BJ (cell line): ENCODE measurements around the gene GALNT2. TPM values are rescaled to one million over a fixed set of nuclear protein-coding genes. Genes with fewer than 3 reads are reported as not detected.

Source experiments
- CTCF ChIA-PET: fragments of 350-600 bp; formaldehyde crosslinking; extraction: SDS; loops from one replicate; lab custom pipeline; 2021; ENCODE audit warnings: antibody characterized with exemption, inconsistent platforms; lab: Yijun Ruan, JAX
- POLR2A ChIA-PET: fragments of 300-600 bp; sonication (Branson Sonifier 250); formaldehyde crosslinking; extraction: SDS; loops from one replicate; lab custom pipeline; 2021; ENCODE audit warnings: antibody characterized with exemption; lab: Charles Lee
- DNase-seq: peaks from one replicate; pipeline ENCODE4 v3.0.0-alpha.2; 2011; ENCODE audit warnings: low read depth
- H3K27me3 ChIP-seq: 2 replicates; pipeline ENCODE4 v1.6.0; 2011; ENCODE audit warnings: low read length; ENCODE audit not compliant: control insufficient read depth, insufficient read depth
- H3K36me3 ChIP-seq: 2 replicates; pipeline ENCODE4 v1.5.1; 2011; ENCODE audit warnings: low read length; ENCODE audit not compliant: control insufficient read depth, insufficient read depth
- H3K4me3 ChIP-seq: 2 replicates; pipeline ENCODE4 v1.5.1; 2011; ENCODE audit warnings: low read depth, mild to moderate bottlenecking, control low read depth, low read length
- CTCF ChIP-seq: IDR thresholded peaks from 2 replicates; pipeline ENCODE4 v1.5.1; 2011; ENCODE audit warnings: low read depth, mild to moderate bottlenecking, control low read depth, inconsistent platforms, low read length, moderate library complexity; ENCODE audit not compliant: insufficient read depth
- polyA plus RNA-seq: library from polyadenylated mRNA; depleted of rRNA; stranded (reverse); fragments of >200 nt; gene quantifications from 2 replicates; pipeline ENCODE4 v1.2.3, GENCODE V29; 2011

GALNT2 gene
- polyA plus RNA-seq, 1 experiment = 90.9 TPM

DNA sequence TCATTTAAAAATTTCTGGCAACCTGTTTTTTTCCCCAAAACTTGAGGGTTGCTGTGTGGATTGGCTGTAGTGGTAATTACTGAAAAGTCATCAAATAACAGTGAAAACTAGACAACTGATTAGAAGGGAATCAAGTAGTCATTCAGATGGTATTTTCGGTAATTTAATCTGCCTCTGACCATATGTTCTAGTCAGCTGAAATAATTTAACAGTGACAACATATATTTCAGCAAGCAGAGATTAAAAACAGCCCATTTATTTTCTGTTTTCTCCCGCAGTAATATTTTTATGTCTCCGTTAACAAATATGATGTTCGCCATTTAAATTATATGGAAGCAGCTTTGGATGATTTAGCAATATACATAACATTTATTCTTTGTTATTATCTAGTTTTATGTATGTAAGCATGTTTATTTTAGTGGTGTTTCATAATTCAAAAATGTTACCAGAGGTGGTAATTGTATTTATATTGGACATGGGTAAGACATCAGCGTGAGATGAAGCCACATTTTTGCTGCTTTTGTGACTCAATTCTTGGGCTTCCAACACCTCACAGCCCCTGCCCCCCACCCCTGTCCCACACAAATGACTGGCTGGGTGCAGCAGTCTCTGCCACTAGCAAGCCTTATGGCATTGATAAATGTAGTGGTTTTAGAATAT is 104.4 kb downstream of the GALNT2 start:
- ChIA-PET CTCF (interaction anchor here (1.0 kb wide), 1 partner anchor 98 kb away, joined by 3 read pairs; no protein-coding TSS in a partner anchor), POLR2A (no interaction called here)
- Histone ChIP-seq H3K4me3 (no peak overlapping the region), H3K36me3 (no peaks in the 10 kb centered on the region), H3K27me3 (no peaks in the 10 kb centered on the region)
- TF ChIP-seq CTCF = no peak
- no peak for DNase-seq

GRCh38 chr1:230172016-230172537 is 105.0 kb downstream of the GALNT2 start:
- no peak for TF ChIP-seq CTCF
- H3K36me3 ChIP-seq = no peaks in the 10 kb centered on the region
- H3K4me3 ChIP-seq = no peak overlapping the region
- DNase-seq = no peak
- ChIA-PET POLR2A (no interaction called here), CTCF (interaction anchor here (1.0 kb wide), 1 partner anchor 98 kb away, joined by 3 read pairs; no protein-coding TSS in a partner anchor)
- no peaks in the 10 kb centered on the region for H3K27me3 ChIP-seq

GRCh38 chr1:230173187-230173975 is 106.3 kb downstream of the GALNT2 start:
- ChIA-PET CTCF (no interaction called here), POLR2A (no interaction called here)
- DNase-seq = no peak
- TF ChIP-seq CTCF = no peak
- H3K36me3 ChIP-seq = no peaks in the 10 kb centered on the region
- H3K27me3 ChIP-seq = no peaks in the 10 kb centered on the region
- no peak overlapping the region for H3K4me3 ChIP-seq

DNA sequence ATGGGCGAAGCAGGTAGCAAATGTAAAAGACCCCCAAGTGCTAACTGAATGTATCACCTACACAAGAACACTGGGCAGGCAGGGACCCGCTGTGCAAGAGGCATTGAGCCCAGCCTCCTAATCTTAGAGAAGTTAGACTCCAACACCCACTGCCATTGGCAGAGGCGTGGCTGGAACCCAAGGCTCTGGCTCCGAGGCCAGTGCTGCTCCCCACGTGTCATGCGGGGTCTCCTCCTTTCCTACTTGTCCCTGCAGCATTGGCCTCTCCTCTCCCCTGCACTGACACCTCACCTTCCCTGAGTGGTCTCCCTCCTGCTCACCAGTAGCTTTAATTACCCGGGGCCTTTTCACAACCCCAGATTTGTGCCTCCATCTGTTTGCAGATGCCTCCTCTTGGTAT is 107.0 kb downstream of the GALNT2 start:
- ChIA-PET CTCF (no interaction called here), POLR2A (no interaction called here)
- no peak for DNase-seq
- Histone ChIP-seq H3K27me3 (no peaks in the 10 kb centered on the region), H3K4me3 (no peak overlapping the region), H3K36me3 (no peaks in the 10 kb centered on the region)
- TF ChIP-seq CTCF = no peak

DNA sequence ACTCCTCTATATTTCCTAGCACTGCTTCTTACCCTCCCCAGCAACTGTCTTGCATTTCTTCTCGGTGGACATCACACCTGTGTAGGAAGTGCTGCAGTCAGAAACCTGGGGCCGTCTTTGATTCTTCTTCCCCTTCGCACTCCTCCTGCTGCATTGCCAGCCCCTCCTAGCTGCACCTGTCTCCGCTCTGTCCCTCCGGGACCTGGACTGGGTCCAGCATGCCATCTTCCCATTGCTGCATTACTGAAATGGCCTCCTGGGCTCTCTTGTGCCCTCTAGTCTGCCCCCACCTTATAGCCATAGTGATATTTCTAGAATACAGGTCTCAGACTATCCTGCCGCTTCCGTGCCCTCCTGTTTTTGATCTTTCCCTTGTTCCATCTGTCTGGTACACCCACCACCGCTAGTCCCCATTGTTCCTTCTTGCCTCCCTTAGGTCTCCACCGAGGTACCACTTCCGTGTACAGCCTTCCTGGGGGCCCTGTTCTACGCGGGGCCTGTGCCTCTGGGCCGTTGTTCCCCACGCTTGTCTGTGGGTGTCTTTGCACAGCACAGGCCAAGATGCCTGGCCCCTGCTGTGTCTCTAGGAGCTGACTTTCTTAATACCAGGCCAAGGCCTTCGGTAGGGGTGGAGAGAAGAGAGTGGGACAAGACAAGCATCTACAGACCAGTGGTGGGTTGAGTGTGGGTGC is 107.6 kb downstream of the GALNT2 start:
- POLR2A ChIA-PET = no interaction called here
- TF ChIP-seq CTCF = no peak

More for the DNA sequence above, 107.6 kb downstream of the GALNT2 start:
- no peaks in the 10 kb centered on the region for H3K27me3 ChIP-seq
- no peak for DNase-seq
- H3K4me3 ChIP-seq = no peak overlapping the region
- H3K36me3 ChIP-seq = no peaks in the 10 kb centered on the region
- CTCF ChIA-PET = no interaction called here
